IMR-90 (cell line): ENCODE measurements around the gene IDH3G. TPM values are rescaled to one million over a fixed set of nuclear protein-coding genes. Genes with fewer than 3 reads are reported as not detected.

Experiments used
- ATAC-seq: fragments of 200-7000 bp; cut with Tn5 transposase; 2 replicates; pipeline ENCODE4 v1.9.1; 2020; ENCODE audit warnings: low read depth, mild to moderate bottlenecking, moderate library complexity
- BruUV-seq: library from RNA; stranded (reverse); fragments of 400-500 nt; replicated peaks from 2 replicates; lab custom pipeline; 2021; lab: Mats Ljungman, UMichigan
- CTCF ChIA-PET: fragments of 300-600 bp; formaldehyde crosslinking; extraction: SDS; loops from one replicate; lab custom pipeline; 2021; ENCODE audit warnings: antibody characterized with exemption; lab: Yijun Ruan, JAX
- POLR2A ChIA-PET: fragments of 300-600 bp; sonication (Branson Sonifier 250); formaldehyde crosslinking; loops from one replicate; lab custom pipeline; 2022; ENCODE audit warnings: antibody characterized with exemption; ENCODE audit not compliant: unreplicated experiment; lab: Charles Lee
- DNase-seq: peaks from one replicate; pipeline ENCODE4 v3.0.0; 2013
- H2AFZ ChIP-seq: replicated peaks from 2 replicates; pipeline ENCODE3; 2013; ENCODE audit warnings: low read length, mild to moderate bottlenecking; ENCODE audit not compliant: poor library complexity
- H2AK5ac ChIP-seq: 2 replicates; pipeline ENCODE4 v1.6.1; 2013; ENCODE audit warnings: low read depth, low read length, inconsistent platforms
- H2AK9ac ChIP-seq: replicated peaks from 2 replicates; pipeline ENCODE3; 2013; ENCODE audit warnings: mild to moderate bottlenecking, low read depth, low read length, moderate library complexity; ENCODE audit not compliant: poor library complexity
- H2BK120ac ChIP-seq: 2 replicates; pipeline ENCODE4 v1.6.1; 2013; ENCODE audit warnings: low read depth, low read length, inconsistent platforms
- H2BK15ac ChIP-seq: 3 replicates; pipeline ENCODE4 v1.6.1; 2013; ENCODE audit warnings: low read depth, low read length, inconsistent platforms
- H2BK20ac ChIP-seq: 2 replicates; pipeline ENCODE4 v1.6.1; 2013; ENCODE audit warnings: low read depth, mild to moderate bottlenecking, inconsistent platforms, low read length, moderate library complexity
- H2BK5ac ChIP-seq: 2 replicates; pipeline ENCODE4 v1.6.1; 2013; ENCODE audit warnings: mild to moderate bottlenecking, low read depth, low read length, inconsistent platforms; ENCODE audit not compliant: poor library complexity, severe bottlenecking
- H3K14ac ChIP-seq: replicated peaks from 2 replicates; pipeline ENCODE4 v1.6.1; 2013; ENCODE audit warnings: low read depth, low read length, inconsistent platforms
- H3K18ac ChIP-seq: 2 replicates; pipeline ENCODE4 v1.6.1; 2013; ENCODE audit warnings: low read depth, low read length, control low read depth
- H3K23ac ChIP-seq: 2 replicates; pipeline ENCODE4 v1.6.1; 2013; ENCODE audit warnings: low read depth, low read length, inconsistent platforms
- H3K27ac ChIP-seq: 2 replicates; pipeline ENCODE4 v1.5.1; 2013; ENCODE audit warnings: mild to moderate bottlenecking, control low read depth, low read length; ENCODE audit not compliant: insufficient read depth
- H3K27me3 ChIP-seq: 2 replicates; pipeline ENCODE4 v1.6.1; 2013; ENCODE audit warnings: low read length; ENCODE audit not compliant: control insufficient read depth, insufficient read depth
- H3K36me3 ChIP-seq: 2 replicates; pipeline ENCODE4 v1.6.1; 2013; ENCODE audit warnings: low read length, mixed read lengths; ENCODE audit not compliant: control insufficient read depth, insufficient read depth
- H3K4ac ChIP-seq: 2 replicates; pipeline ENCODE4 v1.6.1; 2013; ENCODE audit warnings: low read depth, low read length, inconsistent platforms
- H3K4me1 ChIP-seq: 2 replicates; pipeline ENCODE4 v1.6.1; 2013; ENCODE audit warnings: low read length, mixed read lengths; ENCODE audit not compliant: control insufficient read depth, insufficient read depth
- H3K4me2 ChIP-seq: 2 replicates; pipeline ENCODE4 v1.6.1; 2013; ENCODE audit warnings: low read depth, mild to moderate bottlenecking, control low read depth, low read length, moderate library complexity
- H3K4me3 ChIP-seq: 2 replicates; pipeline ENCODE4 v1.5.1; 2013; ENCODE audit warnings: low read depth, mild to moderate bottlenecking, control low read depth, low read length, moderate library complexity; ENCODE audit not compliant: insufficient read depth
- H3K56ac ChIP-seq: 2 replicates; pipeline ENCODE4 v1.6.1; 2013; ENCODE audit warnings: low read length, inconsistent platforms; ENCODE audit not compliant: insufficient read depth; ENCODE audit errors: extremely low read depth
- H3K79me1 ChIP-seq, 2 experiments: 2 replicates each; pipeline ENCODE4 v1.6.1; 2013; ENCODE audit warnings: low read length in 2 of 2, inconsistent platforms in 1 of 2, low read depth in 1 of 2
- H3K9ac ChIP-seq: 2 replicates; pipeline ENCODE4 v1.6.1; 2013; ENCODE audit warnings: low read depth, low read length, control low read depth
- H3K9me1 ChIP-seq: 2 replicates; pipeline ENCODE4 v1.6.1; 2013; ENCODE audit warnings: low read length, inconsistent platforms; ENCODE audit not compliant: insufficient read depth
- H3K9me3 ChIP-seq: 2 replicates; pipeline ENCODE4 v1.6.1; 2013; ENCODE audit warnings: low read length; ENCODE audit not compliant: control insufficient read depth, insufficient read depth
- H4K20me1 ChIP-seq: 2 replicates; pipeline ENCODE4 v1.6.1; 2013; ENCODE audit warnings: low read length, inconsistent platforms; ENCODE audit not compliant: insufficient read depth
- H4K5ac ChIP-seq: 2 replicates; pipeline ENCODE4 v1.6.1; 2013; ENCODE audit warnings: mild to moderate bottlenecking, low read depth, low read length, control low read depth
- H4K8ac ChIP-seq, 2 experiments: 2 replicates each; pipeline ENCODE4 v1.6.1; 2013; ENCODE audit warnings: low read depth in 2 of 2, low read length in 2 of 2, control low read depth in 1 of 2, inconsistent platforms in 1 of 2
- H4K91ac ChIP-seq: 2 replicates; pipeline ENCODE4 v1.6.1; 2013; ENCODE audit warnings: low read depth, low read length, inconsistent platforms; ENCODE audit not compliant: insufficient read depth
- BHLHE40 ChIP-seq: fragments of 150-350 bp; IDR thresholded peaks from 2 replicates; pipeline ENCODE4 v1.6.1; 2016; ENCODE audit warnings: mild to moderate bottlenecking, low read depth, low read length
- CEBPB ChIP-seq: IDR thresholded peaks from 2 replicates; pipeline ENCODE4 v1.6.1; 2012; ENCODE audit warnings: low read depth, low read length, improper control_type of control experiment
- CHD1 ChIP-seq: IDR thresholded peaks from 2 replicates; pipeline ENCODE4 v1.6.1; 2012; ENCODE audit warnings: low read depth, low read length, improper control_type of control experiment
- CTCF ChIP-seq: conservative IDR thresholded peaks from 2 replicates; pipeline ENCODE4 v1.5.1; 2012; ENCODE audit warnings: mild to moderate bottlenecking, low read depth, low read length, improper control_type of control experiment
- ELK1 ChIP-seq: fragments of 150-350 bp; IDR thresholded peaks from 2 replicates; pipeline ENCODE4 v1.6.1; 2016; ENCODE audit warnings: low read depth, mild to moderate bottlenecking, low read length, moderate library complexity, borderline replicate concordance
- FOS ChIP-seq: fragments of 150-350 bp; IDR thresholded peaks from 2 replicates; pipeline ENCODE4 v1.6.1; 2016; ENCODE audit warnings: low read depth, low read length
- MAFK ChIP-seq: IDR thresholded peaks from 2 replicates; pipeline ENCODE4 v1.6.1; 2012; ENCODE audit warnings: low read depth, low read length, improper control_type of control experiment
- MAZ ChIP-seq: IDR thresholded peaks from 2 replicates; pipeline ENCODE4 v1.6.1; 2012; ENCODE audit warnings: low read depth, mild to moderate bottlenecking, low read length, improper control_type of control experiment, moderate library complexity, borderline replicate concordance
- MXI1 ChIP-seq: IDR thresholded peaks from 2 replicates; pipeline ENCODE4 v1.6.1; 2012; ENCODE audit warnings: low read depth, mild to moderate bottlenecking, low read length, moderate library complexity, borderline replicate concordance
- NFE2L2 ChIP-seq: fragments of 150-350 bp; IDR thresholded peaks from 2 replicates; pipeline ENCODE4 v1.6.1; 2016; ENCODE audit warnings: low read depth, mild to moderate bottlenecking, low read length
- POLR2A ChIP-seq: IDR thresholded peaks from 2 replicates; pipeline ENCODE4 v1.6.1; 2012; ENCODE audit warnings: mild to moderate bottlenecking, low read depth, low read length
- RAD21 ChIP-seq: IDR thresholded peaks from 2 replicates; pipeline ENCODE4 v1.6.1; 2012; ENCODE audit warnings: low read length, improper control_type of control experiment
- RCOR1 ChIP-seq: IDR thresholded peaks from 2 replicates; pipeline ENCODE4 v1.6.1; 2012; ENCODE audit warnings: mild to moderate bottlenecking, low read length, improper control_type of control experiment; ENCODE audit not compliant: insufficient replicate concordance
- SMC3 ChIP-seq: fragments of 150-350 bp; IDR thresholded peaks from 2 replicates; pipeline ENCODE4 v1.6.1; 2016; ENCODE audit warnings: low read depth, mild to moderate bottlenecking, antibody characterized with exemption, low read length, moderate library complexity
- USF2 ChIP-seq: fragments of 150-350 bp; IDR thresholded peaks from 2 replicates; pipeline ENCODE4 v1.6.1; 2017; ENCODE audit warnings: mild to moderate bottlenecking, antibody characterized with exemption, low read length, low read depth
- WGBS, 2 experiments: methylation state at CpG; one replicate each; pipeline versions ENCODE4 v1.1.5 to v1.1.7; 2013; ENCODE audit warnings: missing lambda C conversion rate in 2 of 2; ENCODE audit not compliant: insufficient read length in 1 of 2; ENCODE audit errors: extremely low coverage in 2 of 2; 5-methylcytosine and 5-hydroxymethylcytosine counted together
- dilution Hi-C: fragments of 300-500 bp; cut with HindIII; formaldehyde crosslinking; loops from one replicate; pipeline ENCODE4 v1.14.3; 2018; ENCODE audit warnings: low sequenced_read_pairs; ENCODE audit not compliant: unreplicated experiment
- in situ Hi-C: fragments of 300-500 bp; cut with MboI; formaldehyde crosslinking; loops from 3 replicates; pipeline ENCODE4 v1.14.3; 2019; ENCODE audit warnings: low sequenced_read_pairs, inconsistent platforms, mixed read lengths
- intact Hi-C: fragments of 100-400 bp; cut with micrococcal nuclease; formaldehyde crosslinking; loops from 2 replicates; pipeline ENCODE4 v1.10.0; 2022
- polyA plus RNA-seq, 3 experiments: library from polyadenylated mRNA; depleted of rRNA; stranded (reverse); fragments of >200 nt; gene quantifications; 2 replicates each; pipeline ENCODE4 v1.2.3, GENCODE V29; 2012; ENCODE audit warnings: low replicate concordance in 1 of 3
- total RNA-seq: library from RNA; depleted of rRNA; stranded (reverse); fragments of >200 nt; gene quantifications from 2 replicates; pipeline ENCODE4 v1.2.3, GENCODE V29; 2012

The IDH3G gene
- total and polyA plus RNA-seq, 2 of the 4 experiments (the other 2 are of a cell fraction): 79.4 to 85.7 TPM

- Histone ChIP-seq H2BK120ac (no peak overlapping the region), H3K4me1 (no peaks in the 10 kb centered on the region), H2BK20ac (no peak overlapping the region), H3K9ac (no peak overlapping the region), H3K36me3 (peaks cover 4% of the 10 kb centered on the region), H4K8ac (no peak overlapping the region), H3K4me2 (no peak overlapping the region), H2BK15ac (no peak overlapping the region), H3K27ac (no peak overlapping the region), H4K91ac (no peak overlapping the region), H4K5ac (no peak overlapping the region), H3K4ac (no peak overlapping the region), H3K56ac (no peak overlapping the region), H3K9me1 (no peaks in the 10 kb centered on the region), H2AK9ac (no peak overlapping the region), H2AFZ (no peak overlapping the region), H3K79me1 (no peaks in the 10 kb centered on the region), H2AK5ac (no peak overlapping the region), H3K27me3 (no peaks in the 10 kb centered on the region; the same call in 1 of the 2 replicates), H3K18ac (no peak overlapping the region), H3K14ac (no peak overlapping the region), H2BK5ac (no peak overlapping the region), H3K4me3 (no peak overlapping the region), H3K9me3 (peaks cover 4% of the 10 kb centered on the region; the same call in 1 of the 2 replicates), H3K23ac (no peak overlapping the region), H4K20me1 (no peaks in the 10 kb centered on the region)
- ChIA-PET POLR2A (no interaction called here), CTCF (no interaction called here)
- dilution Hi-C loops: no loop called here
- intact Hi-C loops: no loop called here
- WGBS, 2 experiments: 93% methylated on average over 19 of the region's 87 CpGs; no CpG with 5 or more reads in 1 of the 2 experiments
- BruUV-seq: no TSS peak
- DNase-seq (no peak), ATAC-seq (no peak)
- in situ Hi-C loops: no loop called here
- TF ChIP-seq BHLHE40 (no peak), USF2 (no peak), CEBPB (no peak), FOS (no peak), MXI1 (no peak), NFE2L2 (no peak), ELK1 (no peak), SMC3 (no peak), MAZ (no peak), CTCF (no peak), RAD21 (no peak), RCOR1 (no peak), MAFK (no peak), POLR2A (no peak), CHD1 (no peak)
Observed at GRCh38 chrX:153803211-153804099, 9.3 kb upstream of the IDH3G start.
